GM19452 (cell line): ENCODE data around the gene LYPD4.

Experiments
- ATAC-seq: cut with Tn5 transposase; IDR thresholded peaks from one replicate; pipeline ENCODE4 v1.9.1; 2021; ENCODE audit not compliant: unreplicated experiment

The LYPD4 gene, protein sequence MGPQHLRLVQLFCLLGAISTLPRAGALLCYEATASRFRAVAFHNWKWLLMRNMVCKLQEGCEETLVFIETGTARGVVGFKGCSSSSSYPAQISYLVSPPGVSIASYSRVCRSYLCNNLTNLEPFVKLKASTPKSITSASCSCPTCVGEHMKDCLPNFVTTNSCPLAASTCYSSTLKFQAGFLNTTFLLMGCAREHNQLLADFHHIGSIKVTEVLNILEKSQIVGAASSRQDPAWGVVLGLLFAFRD

GRCh38 chr19:41844601-41845000 lies at the start of gene LYPD4:
Gene LYPD4 (minus strand): TSS chr19:41844683. CDS start chr19:41839285, 5,398 bp downstream.
- no peak for ATAC-seq

DNA sequence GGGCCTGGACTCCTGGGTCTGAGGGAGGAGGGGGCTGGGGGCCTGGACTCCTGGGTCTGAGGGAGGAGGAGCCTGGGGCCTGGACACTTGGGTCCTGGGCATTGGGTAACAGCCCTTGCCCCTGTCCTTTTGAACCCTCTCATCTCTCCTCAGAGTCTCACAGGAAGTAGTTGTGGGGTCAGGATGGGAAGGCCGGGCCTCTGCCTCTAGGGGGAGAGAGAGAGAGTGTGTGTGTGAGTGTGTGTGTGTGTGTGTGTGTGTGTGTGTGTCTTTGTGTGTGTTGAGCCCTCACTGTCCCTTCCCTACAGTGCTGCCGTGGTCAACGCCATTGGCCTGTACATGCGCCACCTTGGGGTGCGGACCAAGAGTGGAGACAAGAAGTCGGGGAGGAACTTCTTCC lies 49.4 kb upstream of the LYPD4 start:
- no peak for ATAC-seq

- ATAC-seq: no peak
Measured at GRCh38 chr19:41892173-41892902, 47.9 kb upstream of the LYPD4 start.

GRCh38 chr19:41890936-41891335 lies 46.5 kb upstream of the LYPD4 start:
- no peak for ATAC-seq

DNA sequence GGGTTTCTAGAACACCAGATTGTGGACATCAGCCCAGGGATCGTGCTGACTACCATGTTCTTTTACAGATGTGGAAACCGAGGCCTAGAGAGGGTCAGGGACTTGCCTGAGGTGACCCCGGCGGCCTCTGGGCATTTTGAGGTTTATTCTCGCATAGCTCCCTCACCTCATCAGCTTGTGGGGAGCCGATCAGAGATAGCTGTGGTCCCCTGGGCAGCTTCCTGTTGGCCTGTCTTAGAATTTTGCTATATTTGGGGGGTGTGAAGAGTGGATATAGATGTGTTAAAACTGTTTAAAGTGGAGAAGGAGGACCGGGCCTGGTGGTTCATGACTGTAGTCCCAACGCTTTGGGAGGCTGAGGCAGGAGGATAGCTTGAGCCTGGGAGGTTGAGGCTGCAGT lies 45.4 kb upstream of the LYPD4 start:
- ATAC-seq: no peak

- ATAC-seq: no peak
Measured at GRCh38 chr19:41888926-41889325, 44.4 kb upstream of the LYPD4 start.

GRCh38 chr19:41887711-41888382 lies 43.4 kb upstream of the LYPD4 start:
- ATAC-seq: no peak

DNA sequence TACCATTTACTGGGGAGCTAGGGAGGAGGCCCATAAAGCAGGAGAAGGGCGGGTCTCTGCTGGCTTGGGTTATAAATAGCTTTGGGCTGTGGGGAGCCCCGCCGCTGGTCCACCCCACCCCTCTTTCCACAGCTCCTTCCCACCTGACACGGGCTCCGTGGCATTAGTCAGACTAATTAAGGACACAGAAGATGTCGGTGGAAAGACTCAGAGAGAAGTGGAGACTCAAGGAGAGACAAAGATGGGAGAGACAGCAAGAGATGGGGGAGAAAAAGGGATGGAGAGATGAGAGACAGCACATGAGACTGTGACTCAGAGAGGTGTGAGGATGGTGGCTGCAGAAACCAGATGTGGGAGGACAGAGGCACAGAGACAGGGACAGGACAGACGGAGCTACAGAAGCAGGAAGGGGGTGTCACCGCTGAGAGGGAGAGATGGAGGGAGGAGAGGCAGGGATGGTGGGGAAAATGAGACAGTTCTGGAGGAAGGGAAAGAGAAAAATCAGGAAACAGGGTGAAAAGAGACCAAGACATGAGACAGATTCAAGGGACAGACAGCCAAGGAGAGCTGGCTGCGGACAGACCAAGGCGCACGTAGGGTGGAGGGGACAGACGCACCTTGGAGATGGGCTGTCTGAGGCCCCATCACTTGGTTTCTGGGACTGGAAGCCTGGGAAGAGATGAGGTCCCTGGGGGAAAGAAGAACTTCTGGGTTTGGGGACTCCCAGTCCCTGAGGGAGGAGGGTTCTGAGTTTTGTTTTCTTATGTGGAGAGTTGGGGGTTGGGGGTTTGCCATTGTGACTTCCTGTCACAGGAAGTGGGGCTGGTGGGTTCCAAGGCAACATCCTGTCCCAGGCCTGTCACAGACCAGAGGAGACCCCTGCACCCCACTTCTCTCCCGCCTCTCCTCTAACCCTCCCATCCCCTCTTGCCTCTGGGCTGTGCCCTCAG lies 42.6 kb upstream of the LYPD4 start:
- ATAC-seq: no peak

GRCh38 chr19:41883821-41884733 lies 39.6 kb upstream of the LYPD4 start:
- ATAC-seq: peak; percentile 69

GRCh38 chr19:41883463-41883820 lies 39.0 kb upstream of the LYPD4 start:
- ATAC-seq: no peak

DNA sequence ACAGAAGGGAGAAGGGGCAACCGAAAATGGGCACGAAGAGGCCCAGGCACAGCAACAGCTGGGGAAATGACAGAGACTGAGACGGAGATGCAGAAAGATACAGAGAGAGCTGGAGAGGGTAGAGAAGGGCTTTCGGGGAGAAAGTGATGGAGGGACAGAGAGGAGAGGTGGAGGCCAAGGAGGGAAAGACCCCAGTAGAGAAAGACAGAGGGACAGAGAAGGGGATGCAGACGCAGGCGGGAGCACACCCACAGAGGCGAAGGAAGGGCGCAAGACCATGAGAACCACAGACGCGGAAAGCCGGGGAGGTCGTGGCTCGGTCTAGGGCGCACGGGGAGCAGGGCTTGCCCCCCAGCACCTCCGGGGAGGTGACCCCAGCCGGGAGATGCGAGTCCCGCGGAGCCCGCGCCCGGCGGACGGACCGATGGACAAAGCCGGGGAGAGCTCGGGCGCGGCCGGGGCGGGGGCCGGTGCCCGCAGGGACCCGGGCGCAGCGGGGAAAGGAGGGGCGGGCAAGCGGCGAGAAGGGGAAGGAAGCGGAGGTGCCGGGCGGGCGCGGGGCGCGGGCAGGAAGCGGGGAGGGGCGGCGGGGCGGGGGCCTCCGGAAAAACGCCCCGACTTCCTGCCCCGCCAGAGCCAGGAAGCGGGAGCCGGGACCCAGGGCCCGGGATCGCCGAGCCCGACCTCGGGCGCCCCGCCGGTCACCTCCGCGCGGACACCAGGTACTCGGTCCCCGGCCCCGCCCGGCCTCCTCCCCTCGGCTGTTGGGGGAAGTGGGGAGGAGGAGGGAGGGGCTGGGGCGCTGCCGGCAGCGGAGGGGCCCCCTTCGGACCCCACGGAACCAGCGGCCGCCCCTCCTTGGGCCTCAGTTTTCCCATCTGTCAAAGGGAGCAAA lies 38.3 kb upstream of the LYPD4 start, which contains the start of gene ARHGEF1:
Gene ARHGEF1, plus strand, starts transcription at position 617 of the 895 bp plus-strand sequence. CDS start 4,899 bp downstream, outside the sequence.
- no peak for ATAC-seq

DNA sequence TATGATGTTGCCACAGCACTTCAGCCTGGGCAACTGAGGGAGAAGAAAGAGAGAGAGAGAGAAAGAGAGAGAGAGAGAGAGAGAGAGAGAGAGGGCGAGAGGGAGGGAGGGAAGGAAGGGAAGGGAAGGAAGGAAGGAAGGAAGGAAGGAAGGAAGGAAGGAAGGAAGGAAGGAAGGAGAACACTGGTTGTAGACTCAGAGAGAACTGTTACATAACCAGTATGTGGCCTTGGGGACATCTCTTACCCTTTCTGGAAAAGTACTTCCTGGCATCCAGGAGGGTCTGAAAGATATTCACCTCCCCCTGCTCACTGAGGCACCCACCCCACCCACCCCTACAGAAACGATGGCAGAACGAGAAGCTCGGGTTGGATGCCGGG lies 35.8 kb upstream of the LYPD4 start:
- ATAC-seq: no peak

DNA sequence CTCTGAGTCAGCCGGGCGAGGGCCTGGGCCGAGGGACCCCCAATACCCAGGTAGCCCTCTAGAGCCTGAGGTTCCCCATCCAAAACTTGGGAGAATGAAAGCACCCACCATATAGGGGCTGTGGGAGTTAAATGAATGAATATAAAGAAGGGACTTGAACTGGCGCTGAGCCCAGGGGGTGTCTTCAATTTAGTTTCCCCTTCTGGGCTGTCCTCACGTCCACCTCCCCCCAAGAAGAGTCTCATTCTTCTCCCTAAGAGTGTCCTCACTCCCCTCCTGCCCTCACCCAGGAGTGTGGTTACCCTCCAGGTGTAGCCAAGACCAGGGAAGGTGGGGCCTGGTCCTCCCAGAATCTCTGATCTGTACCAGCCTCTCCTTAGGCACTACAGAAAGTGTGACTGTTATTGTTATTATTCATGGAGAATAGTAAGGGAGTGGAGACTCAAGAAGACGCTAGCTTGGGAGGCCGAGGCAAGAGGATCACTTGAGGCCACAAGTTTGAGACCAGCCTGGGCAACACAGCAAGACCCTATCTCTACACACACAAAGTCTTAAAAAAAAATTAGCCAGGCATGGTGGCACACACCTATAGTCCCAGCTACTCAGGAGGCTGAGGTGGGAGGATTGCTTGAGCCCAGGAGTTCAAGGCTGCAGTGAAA lies 35.3 kb upstream of the LYPD4 start:
- ATAC-seq: no peak

GRCh38 chr19:41879080-41879479 lies 34.6 kb upstream of the LYPD4 start:
- no peak for ATAC-seq

DNA sequence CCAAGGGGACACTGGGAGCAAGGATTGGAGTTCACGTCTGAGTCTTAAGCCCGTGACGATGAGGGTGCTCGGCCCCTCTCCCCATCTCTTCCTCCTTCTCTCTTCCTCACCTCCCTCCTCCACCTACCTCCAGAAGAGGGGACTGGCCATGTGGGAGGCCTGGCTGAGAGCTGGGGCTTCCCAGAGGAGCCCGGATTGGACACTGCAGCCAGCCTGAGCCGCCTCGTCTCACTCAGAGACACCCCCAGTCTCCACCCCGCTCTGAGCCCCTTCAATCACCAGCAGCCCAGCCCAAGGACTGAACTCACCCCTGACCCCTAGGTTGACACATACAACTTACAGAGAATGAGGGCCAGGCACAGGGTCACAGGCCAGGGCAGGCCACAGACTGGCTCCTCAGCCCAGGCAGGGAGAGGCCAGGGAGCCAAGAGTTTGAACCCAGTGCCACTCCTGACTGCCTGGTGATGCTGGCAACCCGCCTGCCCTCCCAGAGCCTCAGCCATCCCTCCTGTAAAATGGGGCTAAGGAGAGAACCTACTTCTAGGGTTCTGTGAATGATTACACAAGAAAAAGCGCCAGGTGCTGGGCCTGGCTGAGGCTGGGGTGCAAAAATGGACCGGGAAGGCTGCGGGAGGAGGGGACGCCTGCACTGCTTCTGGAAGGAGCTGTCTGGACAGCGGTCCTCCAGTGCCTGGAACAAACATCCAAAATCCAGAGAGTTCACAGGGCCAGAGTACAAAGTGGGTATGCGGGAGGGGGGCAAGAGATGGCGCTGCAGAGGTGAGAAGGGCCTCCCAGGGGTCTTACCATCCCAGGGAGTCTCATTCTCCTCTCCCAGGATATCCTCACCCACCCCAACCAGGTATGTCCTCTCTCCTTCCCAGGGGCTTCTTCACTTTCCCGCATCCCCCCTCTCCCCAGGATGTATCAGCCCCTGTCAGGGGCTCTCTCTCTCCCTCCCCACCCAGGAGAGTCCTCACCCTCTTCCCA lies 33.7 kb upstream of the LYPD4 start:
- no peak for ATAC-seq

- ATAC-seq: peak; percentile 59
Measured at GRCh38 chr19:41876847-41877832, 32.7 kb upstream of the LYPD4 start, which contains the start of gene CD79A. Gene CD79A (plus strand): TSS chr19:41877279. CDS start chr19:41877305, 26 bp downstream.
